K562 (cell line): ENCODE measurements around the gene TRMT10B. TPM values are rescaled to one million over a fixed set of nuclear protein-coding genes. Genes with fewer than 3 reads are reported as not detected.

Experiments
- CBFA2T2 ChIP-seq: fragments of 450-650 bp; conservative IDR thresholded peaks from 2 replicates; pipeline ENCODE4 v1.6.1; 2017; ENCODE audit warnings: mild to moderate bottlenecking
- CCAR2 ChIP-seq: fragments of 200-400 bp; formaldehyde crosslinking; IDR thresholded peaks from 2 replicates; pipeline ENCODE4 v1.6.1; 2017; ENCODE audit warnings: mild to moderate bottlenecking, low read depth, low read length
- FOXA1 ChIP-seq: fragments of 450-650 bp; IDR thresholded peaks from 2 replicates; pipeline ENCODE4 v1.6.1; 2016; ENCODE audit warnings: mild to moderate bottlenecking, borderline replicate concordance
- HDAC1 ChIP-seq, 2 experiments: fragments of 450-650 bp; IDR thresholded peaks; 2 replicates each; pipeline ENCODE4 v1.6.1; 2016 to 2017; ENCODE audit warnings: inconsistent platforms in 1 of 2, mild to moderate bottlenecking in 1 of 2, moderate library complexity in 1 of 2
- HNRNPL ChIP-seq: fragments of 200-400 bp; formaldehyde crosslinking; IDR thresholded peaks from 2 replicates; pipeline ENCODE4 v1.6.1; 2017; ENCODE audit warnings: low read depth, mild to moderate bottlenecking, low read length
- HSF4 ChIP-seq: fragments of 250-450 bp; sonication (Bioruptor Pico); IDR thresholded peaks from 2 replicates; pipeline ENCODE4 v2.1.2; 2022; ENCODE audit warnings: mild to moderate bottlenecking, moderate library complexity, borderline replicate concordance
- JUND ChIP-seq, 2 experiments: IDR thresholded peaks; 2 replicates in 1 of 2; 3 replicates in 1 of 2; pipeline ENCODE4 v1.6.1; 2011; ENCODE audit warnings: borderline replicate concordance in 2 of 2, low read depth in 2 of 2, low read length in 2 of 2, improper control_type of control experiment in 1 of 2, missing biosample characterization in 1 of 2, missing genetic modification characterization in 1 of 2, missing genetic modification reagents in 1 of 2
- MAFF ChIP-seq: IDR thresholded peaks from 2 replicates; pipeline ENCODE4 v1.6.1; 2012; ENCODE audit warnings: low read length, improper control_type of control experiment
- MCM7 ChIP-seq, 2 experiments: fragments of 450-650 bp; IDR thresholded peaks; 2 replicates each; pipeline ENCODE4 v1.6.1; 2016 to 2018
- NELFE ChIP-seq: IDR thresholded peaks from 2 replicates; pipeline ENCODE4 v1.6.1; 2011; ENCODE audit warnings: mild to moderate bottlenecking; ENCODE audit not compliant: insufficient read depth, insufficient read length
- PHF20 ChIP-seq: fragments of 450-650 bp; IDR thresholded peaks from 2 replicates; pipeline ENCODE4 v1.6.1; 2018; ENCODE audit not compliant: partially characterized antibody
- PRPF4 ChIP-seq: fragments of 200-400 bp; formaldehyde crosslinking; IDR thresholded peaks from one replicate; pipeline ENCODE4 v1.6.1; 2017; ENCODE audit warnings: low read length, low read depth, mild to moderate bottlenecking; ENCODE audit not compliant: insufficient read depth, poor library complexity, severe bottlenecking
- RCOR1 ChIP-seq, 2 experiments: IDR thresholded peaks; 2 replicates each; pipeline ENCODE4 v1.6.1; 2012; ENCODE audit warnings: low read depth in 2 of 2, low read length in 2 of 2, borderline replicate concordance in 1 of 2, improper control_type of control experiment in 1 of 2
- SNRNP70 ChIP-seq: fragments of 200-400 bp; formaldehyde crosslinking; optimal IDR thresholded peaks from 2 replicates; pipeline ENCODE3; 2017; ENCODE audit warnings: low read depth, low read length
- SP1 ChIP-seq: sonication (generic); formaldehyde crosslinking; IDR thresholded peaks from 2 replicates; pipeline ENCODE4 v1.8.1; 2022; ENCODE audit warnings: mild to moderate bottlenecking, missing genetic modification reagents
- ZNF12 ChIP-seq: sonication (generic); formaldehyde crosslinking; IDR thresholded peaks from 2 replicates; pipeline ENCODE4 v1.4.0; 2020; ENCODE audit warnings: mild to moderate bottlenecking, missing genetic modification reagents
- ZNF140 ChIP-seq: fragments of 250-450 bp; sonication (Bioruptor Pico); IDR thresholded peaks from 2 replicates; pipeline ENCODE4 v1.8.0; 2021; ENCODE audit warnings: moderate library complexity, mild to moderate bottlenecking, inconsistent platforms
- ZNF274 ChIP-seq: IDR thresholded peaks from 2 replicates; pipeline ENCODE4 v1.6.1; 2011; ENCODE audit warnings: low read depth, mild to moderate bottlenecking, low read length, moderate library complexity, borderline replicate concordance
- ZNF589 ChIP-seq: fragments of 200-800 bp; sonication (Bioruptor generic); IDR thresholded peaks from 2 replicates; pipeline ENCODE4 v1.6.1; 2016; ENCODE audit warnings: low read depth, missing genetic modification characterization, missing compliant biosample characterization
- ZNF717 ChIP-seq: fragments of 250-450 bp; sonication (Bioruptor Pico); IDR thresholded peaks from 2 replicates; pipeline ENCODE4 v1.5.0; 2021
- ZNF780A ChIP-seq: fragments of 250-450 bp; sonication (Bioruptor Pico); IDR thresholded peaks from 2 replicates; pipeline ENCODE4 v1.5.0; 2021; ENCODE audit warnings: mild to moderate bottlenecking
- polyA plus RNA-seq, 8 experiments: library from polyadenylated mRNA; depleted of rRNA in 4 of 8; stranded (reverse) in 5 of 8; unstranded in 3 of 8; fragments of >200 nt; fragmentation: Nextera tagmentation in 2 of 8; fragmentation: Illumina TruSeq in 1 of 8; extraction: Ambion mirVana in 2 of 8; extraction: Trizol in 1 of 8; gene quantifications; 2 replicates each; pipeline versions ENCODE4 v1.2.1 to v1.2.3, GENCODE V29; 2011 to 2014; ENCODE audit warnings: inconsistent platforms in 1 of 8, missing spikeins in 1 of 8
- total RNA-seq, 7 experiments: library from RNA; depleted of rRNA in 6 of 7; stranded (reverse); fragments of >200 nt in 6 of 7; fragmentation: Illumina TruSeq in 2 of 7; extraction: Trizol in 2 of 7; gene quantifications; 2 replicates each; pipeline versions ENCODE4 v1.2.1 to v1.2.3, GENCODE V29; 2011 to 2021; ENCODE audit warnings: low replicate concordance in 1 of 7
- TF ChIP-seq, protein P1 (sequence below): fragments of 450-650 bp; conservative IDR thresholded peaks from 2 replicates; pipeline ENCODE4 v1.6.1; 2016; ENCODE audit warnings: missing genetic modification characterization, low read depth, mild to moderate bottlenecking, control low read depth, missing compliant biosample characterization
- TF ChIP-seq, protein P2 (sequence below): fragments of 250-450 bp; sonication (Bioruptor Pico); IDR thresholded peaks from 2 replicates; pipeline ENCODE4 v1.9.0; 2021; ENCODE audit warnings: mild to moderate bottlenecking, inconsistent platforms
- TF ChIP-seq, protein P3 (sequence below): fragments of 250-450 bp; sonication (Bioruptor Pico); IDR thresholded peaks from 2 replicates; pipeline ENCODE4 v1.8.0; 2022; ENCODE audit warnings: inconsistent platforms

Gene TRMT10B
- total and polyA plus RNA-seq, 9 of the 15 experiments (the other 6 are each of a cell fraction or from before 2014, with no cell fraction given), result 2.9 to 13.4 (median 7.0) TPM

DNA sequence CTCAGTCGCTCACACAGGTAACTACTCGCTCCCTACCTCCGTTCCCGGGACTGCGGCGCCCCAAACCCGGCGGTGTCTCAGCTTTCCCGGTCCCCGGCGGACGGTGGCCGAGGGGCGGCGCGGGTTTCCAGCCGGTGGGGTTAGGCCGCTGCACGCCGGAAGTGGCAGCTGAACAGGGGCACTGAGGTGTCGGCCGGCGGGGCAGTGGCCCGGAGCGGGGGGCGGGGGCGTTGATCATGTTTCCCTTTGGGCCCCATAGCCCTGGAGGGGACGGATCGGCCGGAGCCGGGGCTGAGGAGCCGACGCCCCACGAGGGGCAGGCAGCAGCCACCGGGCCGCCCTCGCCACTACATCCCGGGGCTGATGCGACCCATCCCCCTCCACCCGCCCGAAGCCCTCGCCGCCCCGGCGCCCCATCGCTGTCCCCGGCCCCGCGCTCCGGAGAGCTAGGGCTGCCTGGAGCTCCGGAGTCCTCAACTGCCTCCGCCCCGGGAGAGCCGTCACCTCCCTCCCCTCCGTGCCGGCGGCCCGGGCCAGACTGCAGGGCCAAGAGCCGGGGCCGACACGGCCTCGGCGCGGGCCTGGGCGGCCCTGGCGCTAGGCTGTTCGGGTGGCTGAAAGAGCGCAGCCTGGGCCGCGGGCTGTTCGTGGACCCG lies 47.2 kb downstream of the TRMT10B start, which contains the start of gene DCAF10 (continued):
- TF ChIP-seq, protein P1, sequence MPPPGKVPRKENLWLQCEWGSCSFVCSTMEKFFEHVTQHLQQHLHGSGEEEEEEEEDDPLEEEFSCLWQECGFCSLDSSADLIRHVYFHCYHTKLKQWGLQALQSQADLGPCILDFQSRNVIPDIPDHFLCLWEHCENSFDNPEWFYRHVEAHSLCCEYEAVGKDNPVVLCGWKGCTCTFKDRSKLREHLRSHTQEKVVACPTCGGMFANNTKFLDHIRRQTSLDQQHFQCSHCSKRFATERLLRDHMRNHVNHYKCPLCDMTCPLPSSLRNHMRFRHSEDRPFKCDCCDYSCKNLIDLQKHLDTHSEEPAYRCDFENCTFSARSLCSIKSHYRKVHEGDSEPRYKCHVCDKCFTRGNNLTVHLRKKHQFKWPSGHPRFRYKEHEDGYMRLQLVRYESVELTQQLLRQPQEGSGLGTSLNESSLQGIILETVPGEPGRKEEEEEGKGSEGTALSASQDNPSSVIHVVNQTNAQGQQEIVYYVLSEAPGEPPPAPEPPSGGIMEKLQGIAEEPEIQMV, result 0 out of 2 replicates have a peak, but pooled peaks have one; percentile 23
- TF ChIP-seq FOXA1, result no peak
- TF ChIP-seq CCAR2, result no peak
- no peak for TF ChIP-seq CBFA2T2
- peak; percentile 82 for TF ChIP-seq JUND (IDR thresholded peaks at IDR 0.05; ENCODE audit: borderline replicate concordance, low read depth, low read length)
- TF ChIP-seq JUND (tag; IDR thresholded peaks at IDR 0.05; ENCODE audit: borderline replicate concordance, low read depth, low read length), result no peak; the same call in 2 of the 3 replicates
- no peak for TF ChIP-seq ZNF589
- TF ChIP-seq ZNF274, result no peak
- TF ChIP-seq RCOR1 (IDR thresholded peaks at IDR 0.05; ENCODE audit: borderline replicate concordance in 1 of 2, low read depth in 2 of 2, low read length in 2 of 2), result peak; percentile 68 to 79; a peak in 3 of 4 replicates
- TF ChIP-seq ZNF140 (CRISPR knock-in tag), result no peak
- peak; percentile 74 to 80; a peak in 3 of 4 replicates for TF ChIP-seq HDAC1 (IDR thresholded peaks at IDR 0.05)
- TF ChIP-seq, protein P2, sequence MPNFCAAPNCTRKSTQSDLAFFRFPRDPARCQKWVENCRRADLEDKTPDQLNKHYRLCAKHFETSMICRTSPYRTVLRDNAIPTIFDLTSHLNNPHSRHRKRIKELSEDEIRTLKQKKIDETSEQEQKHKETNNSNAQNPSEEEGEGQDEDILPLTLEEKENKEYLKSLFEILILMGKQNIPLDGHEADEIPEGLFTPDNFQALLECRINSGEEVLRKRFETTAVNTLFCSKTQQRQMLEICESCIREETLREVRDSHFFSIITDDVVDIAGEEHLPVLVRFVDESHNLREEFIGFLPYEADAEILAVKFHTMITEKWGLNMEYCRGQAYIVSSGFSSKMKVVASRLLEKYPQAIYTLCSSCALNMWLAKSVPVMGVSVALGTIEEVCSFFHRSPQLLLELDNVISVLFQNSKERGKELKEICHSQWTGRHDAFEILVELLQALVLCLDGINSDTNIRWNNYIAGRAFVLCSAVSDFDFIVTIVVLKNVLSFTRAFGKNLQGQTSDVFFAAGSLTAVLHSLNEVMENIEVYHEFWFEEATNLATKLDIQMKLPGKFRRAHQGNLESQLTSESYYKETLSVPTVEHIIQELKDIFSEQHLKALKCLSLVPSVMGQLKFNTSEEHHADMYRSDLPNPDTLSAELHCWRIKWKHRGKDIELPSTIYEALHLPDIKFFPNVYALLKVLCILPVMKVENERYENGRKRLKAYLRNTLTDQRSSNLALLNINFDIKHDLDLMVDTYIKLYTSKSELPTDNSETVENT (CRISPR knock-in tag), result peak; percentile 92
- TF ChIP-seq PHF20, result peak; percentile 96
- TF ChIP-seq, protein P3, sequence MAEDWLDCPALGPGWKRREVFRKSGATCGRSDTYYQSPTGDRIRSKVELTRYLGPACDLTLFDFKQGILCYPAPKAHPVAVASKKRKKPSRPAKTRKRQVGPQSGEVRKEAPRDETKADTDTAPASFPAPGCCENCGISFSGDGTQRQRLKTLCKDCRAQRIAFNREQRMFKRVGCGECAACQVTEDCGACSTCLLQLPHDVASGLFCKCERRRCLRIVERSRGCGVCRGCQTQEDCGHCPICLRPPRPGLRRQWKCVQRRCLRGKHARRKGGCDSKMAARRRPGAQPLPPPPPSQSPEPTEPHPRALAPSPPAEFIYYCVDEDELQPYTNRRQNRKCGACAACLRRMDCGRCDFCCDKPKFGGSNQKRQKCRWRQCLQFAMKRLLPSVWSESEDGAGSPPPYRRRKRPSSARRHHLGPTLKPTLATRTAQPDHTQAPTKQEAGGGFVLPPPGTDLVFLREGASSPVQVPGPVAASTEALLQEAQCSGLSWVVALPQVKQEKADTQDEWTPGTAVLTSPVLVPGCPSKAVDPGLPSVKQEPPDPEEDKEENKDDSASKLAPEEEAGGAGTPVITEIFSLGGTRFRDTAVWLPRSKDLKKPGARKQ (CRISPR knock-in tag), result no peak
- peak; percentile 98 for TF ChIP-seq HNRNPL
- TF ChIP-seq NELFE, result no peak
- TF ChIP-seq SNRNP70, result no peak
- no peak; the same call in 1 of the 2 replicates for TF ChIP-seq ZNF12 (CRISPR knock-in tag)
- no peak for TF ChIP-seq ZNF717
- TF ChIP-seq PRPF4, result peak; percentile 57
- TF ChIP-seq SP1 (CRISPR knock-in tag), result peak; percentile 96
- TF ChIP-seq MCM7 (IDR thresholded peaks at IDR 0.05), result no peak
- no peak for TF ChIP-seq MAFF
- no peak for TF ChIP-seq ZNF780A
- TF ChIP-seq HSF4, result no peak; the same call in 1 of the 2 replicates
